Keratinocyte (primary cell): Measurements from ENCODE around the gene DIAPH1.

Experiments
- EZH2 ChIP-seq: IDR thresholded peaks from one replicate; pipeline ENCODE4 v1.6.1; 2012; ENCODE audit warnings: inconsistent platforms, mild to moderate bottlenecking, low read length, moderate library complexity
- TF ChIP-seq, protein P1 (sequence below), 3 experiments: IDR thresholded peaks in 1 of 3; conservative IDR thresholded peaks in 1 of 3; optimal IDR thresholded peaks in 1 of 3; 2 replicates in 2 of 3; 3 replicates in 1 of 3; pipeline versions ENCODE3 to v1.5.1; 2011; ENCODE audit warnings: low read length in 3 of 3, mild to moderate bottlenecking in 3 of 3, moderate library complexity in 2 of 3, control low read depth in 1 of 3, inconsistent platforms in 1 of 3; ENCODE audit not compliant: insufficient read depth in 2 of 3; ENCODE audit errors: extremely low read depth in 1 of 3

GRCh38 chr5:141567513-141568117 is 51.2 kb downstream of the DIAPH1 start:
- TF ChIP-seq, protein P1, sequence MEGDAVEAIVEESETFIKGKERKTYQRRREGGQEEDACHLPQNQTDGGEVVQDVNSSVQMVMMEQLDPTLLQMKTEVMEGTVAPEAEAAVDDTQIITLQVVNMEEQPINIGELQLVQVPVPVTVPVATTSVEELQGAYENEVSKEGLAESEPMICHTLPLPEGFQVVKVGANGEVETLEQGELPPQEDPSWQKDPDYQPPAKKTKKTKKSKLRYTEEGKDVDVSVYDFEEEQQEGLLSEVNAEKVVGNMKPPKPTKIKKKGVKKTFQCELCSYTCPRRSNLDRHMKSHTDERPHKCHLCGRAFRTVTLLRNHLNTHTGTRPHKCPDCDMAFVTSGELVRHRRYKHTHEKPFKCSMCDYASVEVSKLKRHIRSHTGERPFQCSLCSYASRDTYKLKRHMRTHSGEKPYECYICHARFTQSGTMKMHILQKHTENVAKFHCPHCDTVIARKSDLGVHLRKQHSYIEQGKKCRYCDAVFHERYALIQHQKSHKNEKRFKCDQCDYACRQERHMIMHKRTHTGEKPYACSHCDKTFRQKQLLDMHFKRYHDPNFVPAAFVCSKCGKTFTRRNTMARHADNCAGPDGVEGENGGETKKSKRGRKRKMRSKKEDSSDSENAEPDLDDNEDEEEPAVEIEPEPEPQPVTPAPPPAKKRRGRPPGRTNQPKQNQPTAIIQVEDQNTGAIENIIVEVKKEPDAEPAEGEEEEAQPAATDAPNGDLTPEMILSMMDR (optimal IDR thresholded peaks at IDR 0.05 in 1 of 3, IDR thresholded peaks at IDR 0.05 in 1 of 3, conservative IDR thresholded peaks at IDR 0.05 in 1 of 3; ENCODE audit: extremely low read depth in 1 of 3, insufficient read depth in 2 of 3, low read length in 3 of 3) = peak; percentile 7 to 79 (median 72)
- TF ChIP-seq EZH2 = no peak
